A673 (cell line): ENCODE results near the gene SUSD4. TPM values are rescaled to one million over a fixed set of nuclear protein-coding genes. Genes with fewer than 3 reads are reported as not detected.

Source experiments
- BruUV-seq: library from RNA; stranded (reverse); fragments of 400-500 nt; replicated peaks from 2 replicates; lab custom pipeline; 2021; lab: Mats Ljungman, UMichigan
- CTCF ChIA-PET: fragments of 300-600 bp; sonication (Branson Sonifier 250); formaldehyde crosslinking; loops from one replicate; lab custom pipeline; 2022; ENCODE audit warnings: antibody characterized with exemption; lab: Charles Lee
- POLR2A ChIA-PET: fragments of 300-600 bp; sonication (Branson Sonifier 250); formaldehyde crosslinking; loops from one replicate; lab custom pipeline; 2022; ENCODE audit warnings: antibody characterized with exemption; ENCODE audit not compliant: low non-redundant PET; lab: Charles Lee
- DNase-seq: peaks from one replicate; pipeline ENCODE4 v3.0.0-alpha.2; 2015; ENCODE audit warnings: low spot score
- H3K27ac ChIP-seq: fragments of 200-600 bp; sonication (generic); 2 replicates; pipeline ENCODE4 v1.5.1; 2016; ENCODE audit warnings: mixed run types, low read depth, mild to moderate bottlenecking, mixed read lengths, antibody characterized with exemption, low read length; ENCODE audit not compliant: poor library complexity, severe bottlenecking
- H3K27me3 ChIP-seq: fragments of 200-600 bp; sonication (generic); replicated peaks from 2 replicates; pipeline ENCODE4 v1.6.1; 2017; ENCODE audit warnings: mixed run types, low read depth, mild to moderate bottlenecking, mixed read lengths, antibody characterized with exemption, low read length; ENCODE audit not compliant: insufficient read depth, poor library complexity
- H3K36me3 ChIP-seq: fragments of 200-600 bp; sonication (generic); 2 replicates; pipeline ENCODE4 v1.6.1; 2016; ENCODE audit warnings: mixed run types, mild to moderate bottlenecking, mixed read lengths, antibody characterized with exemption, low read length; ENCODE audit not compliant: insufficient read depth, poor library complexity, severe bottlenecking
- H3K4me1 ChIP-seq: fragments of 200-600 bp; sonication (generic); 2 replicates; pipeline ENCODE4 v1.6.1; 2017; ENCODE audit warnings: mixed run types, mild to moderate bottlenecking, mixed read lengths, antibody characterized with exemption, low read length; ENCODE audit not compliant: insufficient read depth, poor library complexity, severe bottlenecking
- H3K4me3 ChIP-seq: fragments of 200-600 bp; sonication (generic); 2 replicates; pipeline ENCODE4 v1.5.1; 2016; ENCODE audit warnings: low read depth, mixed run types, mild to moderate bottlenecking, mixed read lengths, low read length; ENCODE audit not compliant: poor library complexity, severe bottlenecking
- H3K9me3 ChIP-seq: fragments of 200-600 bp; sonication (generic); 2 replicates; pipeline ENCODE4 v1.6.1; 2016; ENCODE audit warnings: mixed run types, low read depth, mild to moderate bottlenecking, mixed read lengths, antibody characterized with exemption, low read length; ENCODE audit not compliant: poor library complexity, severe bottlenecking
- CTCF ChIP-seq: fragments of 300-800, 200-600 bp; sonication (generic); conservative IDR thresholded peaks from 2 replicates; pipeline ENCODE4 v1.5.1; 2017; ENCODE audit warnings: low read depth, mild to moderate bottlenecking, antibody characterized with exemption, low read length, moderate library complexity, mixed read lengths
- EZH2 ChIP-seq: fragments of 200-600 bp; sonication (generic); IDR thresholded peaks from 2 replicates; pipeline ENCODE4 v1.6.1; 2017; ENCODE audit warnings: borderline replicate concordance, low read depth, mild to moderate bottlenecking, mixed read lengths, antibody characterized with exemption, low read length; ENCODE audit not compliant: poor library complexity, severe bottlenecking
- intact Hi-C: fragments of 100-400 bp; cut with micrococcal nuclease; formaldehyde crosslinking; loops from one replicate; pipeline ENCODE4 v1.10.0; 2022; ENCODE audit not compliant: unreplicated experiment
- total RNA-seq: library from RNA; stranded (reverse); gene quantifications from 2 replicates; pipeline ENCODE4 v1.2.3, GENCODE V29; 2021

The SUSD4 gene
- total RNA-seq, 1 experiment from 2014 or later = not detected

DNA sequence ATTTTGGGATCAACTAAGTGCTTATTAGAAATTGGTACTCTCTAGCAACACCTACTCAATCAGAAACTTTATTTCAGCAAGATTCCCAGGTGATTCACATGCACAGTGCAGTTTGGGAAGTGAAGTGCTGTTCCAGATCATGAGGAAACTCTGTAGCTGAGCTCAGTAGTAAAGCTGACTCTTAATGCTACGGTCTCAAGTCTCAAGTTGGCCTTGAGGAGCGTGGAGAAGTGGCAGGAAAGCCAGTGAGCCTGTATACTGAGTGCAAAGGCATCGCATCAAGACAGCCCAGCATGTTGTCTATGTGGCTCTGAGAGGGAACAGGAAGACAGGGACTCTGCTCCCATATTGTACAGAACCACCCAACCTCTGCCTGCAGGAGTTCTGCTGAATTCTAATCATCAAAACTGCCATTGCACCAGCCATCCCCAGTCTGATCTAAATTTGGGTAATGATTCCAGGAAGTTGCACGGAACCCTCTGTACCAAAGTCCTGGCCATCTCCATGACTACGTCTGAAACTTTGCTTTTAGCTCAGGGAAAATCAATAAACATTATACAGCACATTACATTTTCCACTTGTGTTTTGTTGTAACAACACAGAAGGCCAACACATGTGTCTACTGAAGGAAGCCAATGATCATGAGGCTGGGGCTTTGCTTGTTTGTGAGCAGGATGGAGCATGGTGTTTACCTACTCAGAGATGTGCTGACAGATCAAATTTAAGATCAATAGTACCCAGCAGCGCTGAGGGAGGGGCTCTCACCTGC, 115.8 kb downstream of the SUSD4 start:
- CTCF ChIA-PET = no interaction called here
- no peaks in the 10 kb centered on the region for H3K9me3 ChIP-seq
- intact Hi-C loops = loop anchor here (5.0 kb wide), 1 partner anchor 116 kb away; no protein-coding TSS in a partner anchor

DNA sequence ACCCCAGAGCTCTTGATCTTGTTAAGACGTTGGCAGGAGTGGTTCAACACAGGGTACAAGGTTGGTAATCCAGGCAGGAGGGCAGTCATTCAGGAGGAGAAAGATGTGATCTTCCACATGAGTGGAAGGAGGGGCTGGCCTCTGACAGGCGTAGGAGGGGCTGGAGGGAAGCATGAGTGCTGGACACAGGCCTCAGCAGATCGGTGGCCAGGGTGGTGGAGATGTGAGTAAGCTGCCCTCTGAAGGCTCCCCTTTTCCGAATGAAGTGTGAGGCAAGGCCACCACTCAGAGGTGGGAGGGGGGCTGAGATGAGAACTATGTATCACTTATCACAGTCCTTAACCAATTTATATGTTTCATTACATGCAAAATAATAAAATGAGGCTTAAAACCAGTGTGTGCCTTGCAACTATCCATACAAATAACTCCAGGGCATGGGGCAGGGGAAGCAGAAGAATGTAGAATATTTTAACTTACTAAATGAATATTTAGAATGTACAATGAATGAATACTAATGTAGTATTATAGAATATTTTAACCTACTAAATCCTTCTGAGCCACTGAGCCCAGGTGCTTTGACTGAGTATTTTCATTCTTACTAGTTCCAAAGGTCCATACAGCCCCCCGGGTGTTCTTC, 117.4 kb downstream of the SUSD4 start:
- no TSS peak for BruUV-seq
- no peak overlapping the region for H3K27ac ChIP-seq
- TF ChIP-seq CTCF (no peak), EZH2 (no peak)
- H3K4me3 ChIP-seq = no peak overlapping the region
- no peaks in the 10 kb centered on the region for H3K36me3 ChIP-seq
- DNase-seq = no peak
- H3K9me3 ChIP-seq = no peaks in the 10 kb centered on the region
- H3K4me1 ChIP-seq = no peaks in the 10 kb centered on the region
- intact Hi-C loops = loop anchor here (5.0 kb wide), 1 partner anchor 114 kb away; no protein-coding TSS in a partner anchor
- CTCF ChIA-PET = interaction anchor here (0.5 kb wide), 1 partner anchor 546 kb away, joined by 3 read pairs; no protein-coding TSS in a partner anchor
- POLR2A ChIA-PET = no interaction called here
- H3K27me3 ChIP-seq = no peaks in the 10 kb centered on the region

More for the DNA sequence above, 115.8 kb downstream of the SUSD4 start:
- no TSS peak for BruUV-seq
- no peaks in the 10 kb centered on the region for H3K4me1 ChIP-seq
- H3K36me3 ChIP-seq = no peaks in the 10 kb centered on the region
- TF ChIP-seq EZH2 = no peak
- TF ChIP-seq CTCF = no peak
- no peak overlapping the region for H3K4me3 ChIP-seq
- no peaks in the 10 kb centered on the region for H3K27me3 ChIP-seq
- POLR2A ChIA-PET = no interaction called here
- DNase-seq = no peak
- no peak overlapping the region for H3K27ac ChIP-seq

DNA sequence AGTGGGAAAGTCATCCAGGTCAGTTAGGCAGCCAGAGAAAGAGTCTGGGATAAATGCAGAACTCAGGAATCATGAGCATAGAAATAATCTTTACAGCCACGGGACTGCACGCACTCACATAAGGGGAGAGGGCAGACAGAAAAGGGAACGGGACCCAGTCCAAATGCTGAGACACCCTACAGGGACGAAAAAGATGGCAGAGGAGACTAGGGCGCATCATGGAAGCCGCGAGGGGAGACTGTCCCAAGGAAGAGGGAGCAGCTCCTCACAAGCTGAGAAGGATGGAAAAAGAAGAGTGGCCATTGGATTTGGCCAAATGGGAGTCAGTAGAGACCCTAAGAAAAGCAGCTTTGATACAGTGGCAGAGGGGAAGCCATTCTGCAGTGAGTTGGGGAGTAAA, 118.0 kb downstream of the SUSD4 start:
- TF ChIP-seq EZH2 (no peak), CTCF (no peak)
- no peak for DNase-seq
- intact Hi-C loops = loop anchor here (5.0 kb wide), 1 partner anchor 114 kb away; no protein-coding TSS in a partner anchor
- CTCF ChIA-PET = interaction anchor here (0.5 kb wide), 1 partner anchor 547 kb away, joined by 3 read pairs; no protein-coding TSS in a partner anchor
- POLR2A ChIA-PET = no interaction called here
- Histone ChIP-seq H3K27ac (no peak overlapping the region), H3K4me3 (no peak overlapping the region), H3K36me3 (no peaks in the 10 kb centered on the region), H3K4me1 (no peaks in the 10 kb centered on the region), H3K27me3 (no peaks in the 10 kb centered on the region), H3K9me3 (no peaks in the 10 kb centered on the region)
- BruUV-seq = no TSS peak
